GM12878 (cell line): ENCODE data around the gene ZNF407. TPM values are rescaled to one million over a fixed set of nuclear protein-coding genes. Genes with fewer than 3 reads are reported as not detected.

ENCODE experiments used
- ATAC-seq: fragments of 200-7000 bp; cut with Tn5 transposase; 3 replicates; pipeline ENCODE4 v1.9.1; 2020; ENCODE audit warnings: mild to moderate bottlenecking, moderate library complexity
- BruUV-seq: library from RNA; stranded (reverse); fragments of 400-500 nt; replicated peaks from 2 replicates; lab custom pipeline; 2021; lab: Mats Ljungman, UMichigan
- CTCF ChIA-PET: fragments of 300-600 bp; sonication (Branson Sonifier 250); formaldehyde crosslinking; extraction: SDS; loops from one replicate; lab custom pipeline; 2021; ENCODE audit warnings: inconsistent platforms; lab: Yijun Ruan, JAX
- POLR2A ChIA-PET: fragments of 350-600 bp; formaldehyde crosslinking; extraction: SDS; loops from one replicate; lab custom pipeline; 2021; ENCODE audit warnings: inconsistent platforms; lab: Charles Lee
- RAD21 ChIA-PET: fragments of 300-600 bp; sonication (Branson Sonifier 250); formaldehyde crosslinking; loops from one replicate; lab custom pipeline; 2023; ENCODE audit warnings: antibody characterized with exemption; ENCODE audit not compliant: unreplicated experiment; lab: Charles Lee
- SMC1A ChIA-PET: fragments of 300-600 bp; sonication (Branson Sonifier 250); formaldehyde crosslinking; loops from one replicate; lab custom pipeline; 2023; ENCODE audit not compliant: unreplicated experiment, uncharacterized antibody; lab: Charles Lee
- DNase-seq: peaks from one replicate; pipeline ENCODE4 v3.0.0-alpha.2; 2011; ENCODE audit warnings: low read depth, low spot score
- FAIRE-seq: peaks from 3 replicates; lab custom pipeline; 2011; peaks lifted over from hg19 to GRCh38; lab: Jason Lieb, UNC
- H2AFZ ChIP-seq: 2 replicates; pipeline ENCODE4 v1.6.0; 2011; ENCODE audit warnings: low read depth, low read length, control low read depth; ENCODE audit not compliant: control insufficient read depth
- H3K27ac ChIP-seq: 2 replicates; pipeline ENCODE4 v1.5.1; 2011; ENCODE audit warnings: control low read depth; ENCODE audit not compliant: control insufficient read depth, insufficient read depth
- H3K27me3 ChIP-seq, 2 experiments: replicated peaks in 1 of 2; 2 replicates each; pipeline versions ENCODE4 v1.6.0 to v1.6.1; 2011; ENCODE audit warnings: low read length in 1 of 2; ENCODE audit not compliant: control insufficient read depth in 2 of 2, insufficient read depth in 2 of 2
- H3K36me3 ChIP-seq, 2 experiments: 2 replicates each; pipeline ENCODE4 v1.5.1; 2011; ENCODE audit warnings: low read length in 1 of 2; ENCODE audit not compliant: control insufficient read depth in 2 of 2, insufficient read depth in 2 of 2
- H3K4me1 ChIP-seq: 2 replicates; pipeline ENCODE4 v1.6.1; 2011; ENCODE audit warnings: mild to moderate bottlenecking, low read length, moderate library complexity, mixed read lengths; ENCODE audit not compliant: control insufficient read depth, insufficient read depth
- H3K4me2 ChIP-seq: 2 replicates; pipeline ENCODE4 v1.6.0; 2011; ENCODE audit warnings: control low read depth; ENCODE audit not compliant: control insufficient read depth, insufficient read depth
- H3K4me3 ChIP-seq: fragments of 200-600 bp; sonication (generic); 2 replicates; pipeline ENCODE4 v1.5.1; 2016
- H3K79me2 ChIP-seq: 2 replicates; pipeline ENCODE4 v1.6.0; 2011; ENCODE audit warnings: low read length; ENCODE audit not compliant: control insufficient read depth, insufficient read depth
- H3K9ac ChIP-seq: 2 replicates; pipeline ENCODE4 v1.8.0; 2011; ENCODE audit warnings: low read length, control low read depth, mixed read lengths; ENCODE audit not compliant: control insufficient read depth, insufficient read depth
- H3K9me3 ChIP-seq: replicated peaks from 3 replicates; pipeline ENCODE4 v1.5.1; 2011; ENCODE audit warnings: mild to moderate bottlenecking, low read length; ENCODE audit not compliant: control insufficient read depth, insufficient read depth
- H4K20me1 ChIP-seq: 2 replicates; pipeline ENCODE4 v1.6.0; 2011; ENCODE audit not compliant: control insufficient read depth, insufficient read depth
- ATF2 ChIP-seq: IDR thresholded peaks from 2 replicates; pipeline ENCODE4 v1.6.1; 2012; ENCODE audit warnings: low read length, inconsistent platforms
- CHD4 ChIP-seq: fragments of 200-600 bp; sonication (generic); IDR thresholded peaks from 2 replicates; pipeline ENCODE4 v1.6.1; 2016; ENCODE audit warnings: mild to moderate bottlenecking
- FOXK2 ChIP-seq: fragments of 450-650 bp; IDR thresholded peaks from 2 replicates; pipeline ENCODE4 v1.6.1; 2017; ENCODE audit warnings: mild to moderate bottlenecking, moderate library complexity
- KAT2A ChIP-seq: conservative IDR thresholded peaks from 2 replicates; pipeline ENCODE4 v1.6.1; 2011; ENCODE audit warnings: low read depth, low read length; ENCODE audit not compliant: control insufficient read depth
- MLLT1 ChIP-seq: fragments of 450-650 bp; IDR thresholded peaks from 2 replicates; pipeline ENCODE4 v1.6.1; 2016; ENCODE audit warnings: mild to moderate bottlenecking
- MYC ChIP-seq: IDR thresholded peaks from 2 replicates; pipeline ENCODE4 v1.6.1; 2011; ENCODE audit warnings: mild to moderate bottlenecking, low read length, moderate library complexity, inconsistent platforms; ENCODE audit not compliant: insufficient read depth, insufficient replicate concordance, insufficient read length, severe bottlenecking
- NFIC ChIP-seq: IDR thresholded peaks from 2 replicates; pipeline ENCODE4 v1.6.1; 2012; ENCODE audit warnings: low read depth, mild to moderate bottlenecking, inconsistent platforms, low read length, moderate library complexity
- PRDM15 ChIP-seq: fragments of 450-650 bp; formaldehyde crosslinking; IDR thresholded peaks from 2 replicates; pipeline ENCODE4 v1.4.0; 2020; ENCODE audit warnings: mild to moderate bottlenecking, moderate library complexity
- SREBF2 ChIP-seq: IDR thresholded peaks from 2 replicates; pipeline ENCODE4 v1.6.1; 2012; ENCODE audit warnings: mild to moderate bottlenecking, low read length
- SUZ12 ChIP-seq: fragments of 200-600 bp; sonication (generic); IDR thresholded peaks from one replicate; pipeline ENCODE4 v1.6.1; 2018; ENCODE audit warnings: antibody characterized with exemption, mild to moderate bottlenecking; ENCODE audit not compliant: unreplicated experiment
- TARDBP ChIP-seq: IDR thresholded peaks from 2 replicates; pipeline ENCODE4 v1.6.1; 2016; ENCODE audit warnings: borderline replicate concordance
- ZBTB33 ChIP-seq: fragments of 450-650 bp; IDR thresholded peaks from 2 replicates; pipeline ENCODE4 v1.6.1; 2017; ENCODE audit warnings: mild to moderate bottlenecking
- ZNF217 ChIP-seq: fragments of 450-650 bp; IDR thresholded peaks from 2 replicates; pipeline ENCODE4 v1.6.1; 2017; ENCODE audit warnings: antibody characterized with exemption, mild to moderate bottlenecking
- WGBS: methylation state at CpG from one replicate; pipeline ENCODE4 v1.1.6; 2016; ENCODE audit warnings: low lambda C conversion rate; ENCODE audit not compliant: insufficient replicate concordance, insufficient coverage; ENCODE audit errors: missing lambda C conversion rate; 5-methylcytosine and 5-hydroxymethylcytosine counted together
- in situ Hi-C: fragments of 300-500 bp; cut with MboI; formaldehyde crosslinking; loops from 9 replicates; pipeline ENCODE4 v1.14.3; 2018; ENCODE audit warnings: mixed read lengths
- intact Hi-C: fragments of 100-400 bp; cut with micrococcal nuclease; formaldehyde crosslinking; loops from one replicate; pipeline ENCODE4 v1.14.2; 2022; ENCODE audit not compliant: unreplicated experiment
- polyA plus RNA-seq, 11 experiments: library from polyadenylated mRNA; depleted of rRNA in 4 of 11; unstranded in 6 of 11; stranded (reverse) in 5 of 11; fragments of >200 nt; fragmentation: Nextera tagmentation in 4 of 11; fragmentation: Illumina TruSeq in 1 of 11; extraction: Ambion mirVana in 4 of 11; extraction: Trizol in 1 of 11; gene quantifications; 1 replicate in 1 of 11; 2 replicates in 10 of 11; pipeline versions ENCODE4 v1.2.1 to v1.2.3, GENCODE V29; 2011 to 2016; ENCODE audit warnings: inconsistent platforms in 2 of 11, missing spikeins in 2 of 11, low read depth in 1 of 11
- total RNA-seq, 4 experiments: library from RNA; depleted of rRNA in 3 of 4; stranded (reverse); fragments of >200 nt in 3 of 4; fragmentation: Illumina TruSeq in 1 of 4; extraction: Trizol in 1 of 4; gene quantifications; 2 replicates each; pipeline versions ENCODE4 v1.2.1 to v1.2.3, GENCODE V29; 2013 to 2021

Gene ZNF407
- total and polyA plus RNA-seq, 10 of the 15 experiments (the other 5 are each of a cell fraction or from before 2014, with no cell fraction given) = 0.69 to 11.6 (median 5.3) TPM

- TF ChIP-seq ZNF217 = no peak
- no peak for TF ChIP-seq MYC
- TF ChIP-seq SREBF2 = no peak
Measured at GRCh38 chr18:74817576-74817975, 219.9 kb downstream of the ZNF407 start (continued).

- Histone ChIP-seq H3K9me3 (no peaks in the 10 kb centered on the region; the same call in 2 of the 3 replicates), H3K9ac (no peak overlapping the region), H2AFZ (no peak overlapping the region), H4K20me1 (no peaks in the 10 kb centered on the region), H3K27ac (no peak overlapping the region), H3K27me3 (no peaks in the 10 kb centered on the region), H3K4me1 (no peaks in the 10 kb centered on the region), H3K79me2 (no peaks in the 10 kb centered on the region), H3K4me3 (no peak overlapping the region), H3K4me2 (no peak overlapping the region), H3K36me3 (no peaks in the 10 kb centered on the region; a peak in 1 of 4 replicates)
- WGBS = 97% methylated on average over 4 of the region's 4 CpGs
- no peak for DNase-seq
- CTCF ChIA-PET = interaction anchor here (0.6 to 3.5 kb wide), 10 partner anchors 10 to 416 kb away, joined by 3 to 12 read pairs (median 4); no protein-coding TSS in a partner anchor
- FAIRE-seq = no peak
- intact Hi-C loops (loop anchor here (1.0 kb wide), 1 partner anchor 24 kb away; no protein-coding TSS in a partner anchor), in situ Hi-C loops (no loop called here)
- POLR2A ChIA-PET = interaction anchor here (0.7 kb wide), 1 partner anchor 287 kb away, joined by 4 read pairs; no protein-coding TSS in a partner anchor
- BruUV-seq = no TSS peak
- RAD21 ChIA-PET = interaction anchor here (0.6 to 1.2 kb wide), 5 partner anchors 9 to 175 kb away, joined by 3 to 4 read pairs (median 3); no protein-coding TSS in a partner anchor
- no peak for ATAC-seq
- SMC1A ChIA-PET = interaction anchor here (0.6 to 3.3 kb wide), 9 partner anchors 9 to 167 kb away, joined by 3 to 13 read pairs (median 4); no protein-coding TSS in a partner anchor
- TF ChIP-seq SUZ12 = no peak
- TF ChIP-seq ZBTB33 = no peak
- TF ChIP-seq MLLT1 = no peak
- TF ChIP-seq TARDBP = no peak
- TF ChIP-seq NFIC = no peak
- no peak for TF ChIP-seq ATF2
- no peak for TF ChIP-seq KAT2A
- no peak for TF ChIP-seq FOXK2
- no peak for TF ChIP-seq CHD4
- no peak for TF ChIP-seq PRDM15
Measured at GRCh38 chr18:74818516-74819175, 221.0 kb downstream of the ZNF407 start.
